NCI-H345 treated with DMSO at 0.1 percent for 48 hours (cell line): ENCODE results near the gene KLHDC8A.

Source experiments
- DNase-seq: peaks from one replicate; lab custom pipeline; 2025; ENCODE audit not compliant: unreplicated experiment; lab: John Stamatoyannopoulos, UW

Gene KLHDC8A

DNA sequence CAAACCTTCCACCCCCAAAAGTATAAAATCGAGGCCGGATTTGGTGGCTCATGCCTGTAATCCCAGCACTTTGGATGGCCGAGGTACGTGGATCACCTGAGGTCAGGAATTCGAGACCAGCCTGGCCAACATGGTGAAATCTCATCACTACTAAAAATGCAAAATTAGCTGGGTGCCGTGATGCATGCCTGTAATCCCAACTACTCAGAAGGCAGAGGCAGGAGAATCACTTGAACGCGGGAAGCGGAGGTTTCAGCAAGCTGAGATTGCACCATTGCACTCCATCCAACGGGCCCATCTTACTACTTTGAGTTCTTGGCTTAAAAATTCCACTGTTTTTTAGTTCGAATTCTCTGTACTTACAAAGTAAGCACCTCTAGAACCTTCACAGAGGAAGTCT, 11.0 kb downstream of the KLHDC8A start:
- DNase-seq = no peak

DNA sequence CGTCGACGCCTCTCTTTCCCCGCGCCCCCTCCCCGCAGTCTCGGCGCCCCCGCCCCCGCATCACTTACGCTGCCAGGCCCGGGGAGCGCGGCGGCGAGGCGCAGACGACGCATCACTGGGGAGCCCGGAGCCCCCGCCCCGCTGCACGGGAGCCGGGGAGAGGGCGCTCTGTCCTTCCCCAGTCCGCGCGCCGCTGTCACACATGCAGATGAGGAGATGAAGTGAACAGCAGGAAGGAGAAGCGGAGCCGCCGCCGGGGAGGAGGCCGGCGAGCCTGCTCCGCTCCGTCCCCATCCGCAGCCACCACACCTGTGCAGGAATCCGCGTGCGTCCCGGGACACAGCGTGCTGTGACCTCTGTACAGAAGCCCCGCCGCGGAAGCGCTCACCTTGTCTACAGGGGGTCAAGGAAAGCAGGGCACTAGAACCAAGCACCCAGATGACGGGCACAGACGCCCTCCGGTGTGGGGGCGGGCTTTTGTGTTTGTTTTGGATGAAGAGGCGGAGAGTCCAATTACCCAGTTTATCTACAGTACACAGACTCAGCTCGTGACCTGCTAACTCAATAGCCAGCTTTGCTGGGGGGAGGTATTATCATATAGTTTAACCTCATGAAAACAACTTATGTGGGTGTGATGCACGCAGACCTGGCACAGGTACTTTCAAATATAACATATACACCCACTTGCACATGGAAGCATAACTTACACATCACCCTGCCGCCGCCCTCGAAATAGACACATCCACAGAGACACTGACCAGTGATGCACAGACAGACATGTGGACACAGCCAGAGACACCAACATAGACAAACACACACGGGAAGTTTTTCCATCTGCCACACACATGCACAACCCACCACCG, 12.4 kb downstream of the KLHDC8A start:
- DNase-seq = no peak

DNA sequence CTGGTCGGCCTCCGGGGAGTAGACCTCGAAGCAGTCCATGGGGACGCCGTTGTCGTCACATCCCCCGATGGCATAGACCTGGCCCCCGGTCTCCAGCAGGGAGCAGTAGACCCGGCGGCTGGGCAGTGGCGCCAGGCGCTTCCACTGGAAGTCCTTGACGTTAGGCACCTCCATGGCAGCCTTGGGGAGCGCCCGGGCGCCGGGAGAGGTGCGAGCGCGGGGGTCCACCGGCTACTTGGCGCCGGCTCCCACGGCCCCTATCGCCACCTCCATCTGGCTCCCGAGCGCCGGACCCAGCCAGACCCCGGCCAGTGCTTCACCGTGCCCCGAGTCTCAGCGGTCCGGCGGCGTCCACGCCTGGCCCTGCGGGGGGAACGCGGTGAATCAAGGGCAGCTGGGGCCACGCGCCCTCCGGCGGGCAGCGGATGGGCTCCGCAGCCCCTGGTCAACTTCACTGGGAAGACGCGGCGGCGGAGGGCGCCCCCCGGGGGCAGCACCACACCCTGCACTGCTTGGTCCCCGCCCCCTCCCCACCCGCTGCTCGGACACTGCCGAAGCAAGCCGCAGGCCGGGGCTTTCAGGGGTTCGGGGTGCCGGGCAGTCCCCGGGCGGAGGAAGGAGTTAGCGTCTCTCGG, 13.2 kb downstream of the KLHDC8A start:
- no peak for DNase-seq

DNA sequence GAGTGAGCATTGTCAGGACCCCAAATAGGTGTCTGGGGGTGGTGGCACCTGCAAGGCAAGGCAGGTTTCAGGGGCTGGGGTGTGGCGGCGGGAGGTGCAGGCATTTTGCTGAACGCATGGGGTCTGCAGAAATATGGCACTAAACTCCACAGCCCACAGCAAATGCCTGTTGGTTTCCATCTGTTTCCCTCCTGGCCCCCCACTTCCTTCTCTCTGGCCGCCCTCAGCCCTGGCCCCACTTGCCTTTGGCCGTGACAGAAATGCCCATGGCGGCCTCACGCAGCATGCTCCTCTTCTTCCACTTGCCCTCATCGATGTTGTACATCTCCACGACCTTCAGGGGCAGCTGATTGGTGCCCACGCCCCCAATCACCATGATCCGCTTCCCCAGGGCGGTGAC, 13.7 kb downstream of the KLHDC8A start:
- DNase-seq = no peak

DNA sequence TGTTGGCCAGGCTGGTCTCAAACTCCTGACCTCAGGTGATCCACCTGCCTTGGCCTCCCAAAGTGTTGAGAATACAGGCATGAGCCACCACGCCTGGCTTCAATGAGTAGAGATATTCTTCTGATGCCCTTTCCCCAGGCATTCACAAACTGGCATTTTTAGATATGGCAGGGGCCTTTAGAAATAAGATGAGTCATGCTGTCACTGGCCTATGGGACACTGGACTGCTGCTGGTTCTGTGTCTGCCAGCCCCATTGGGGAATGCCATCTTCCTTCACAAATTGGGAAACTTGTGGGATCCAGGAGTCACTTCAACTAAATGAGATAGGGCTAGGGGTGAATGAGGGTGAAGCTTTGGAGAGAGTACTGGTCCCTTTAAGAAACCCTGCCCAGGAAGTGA, 16.0 kb downstream of the KLHDC8A start:
- no peak for DNase-seq

DNA sequence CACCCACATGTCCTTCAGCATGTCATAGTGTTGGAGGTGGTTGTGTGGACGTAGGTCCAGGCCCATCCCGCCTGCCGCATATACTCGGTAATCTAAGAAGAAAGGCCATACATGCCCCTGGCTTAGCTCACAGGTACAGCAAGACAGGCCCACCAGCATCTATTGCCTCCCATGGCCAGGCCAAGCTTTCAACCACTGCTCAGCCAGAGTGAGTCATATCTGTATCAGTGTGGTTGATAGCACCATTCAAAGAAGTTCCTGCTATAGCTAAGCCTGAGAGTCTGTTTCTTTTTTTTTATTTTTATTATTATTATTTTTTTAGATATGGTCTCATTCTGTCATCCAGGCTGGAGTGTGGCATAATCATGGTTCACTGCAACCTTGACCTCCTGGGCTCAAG, 17.0 kb downstream of the KLHDC8A start:
- DNase-seq = no peak

DNA sequence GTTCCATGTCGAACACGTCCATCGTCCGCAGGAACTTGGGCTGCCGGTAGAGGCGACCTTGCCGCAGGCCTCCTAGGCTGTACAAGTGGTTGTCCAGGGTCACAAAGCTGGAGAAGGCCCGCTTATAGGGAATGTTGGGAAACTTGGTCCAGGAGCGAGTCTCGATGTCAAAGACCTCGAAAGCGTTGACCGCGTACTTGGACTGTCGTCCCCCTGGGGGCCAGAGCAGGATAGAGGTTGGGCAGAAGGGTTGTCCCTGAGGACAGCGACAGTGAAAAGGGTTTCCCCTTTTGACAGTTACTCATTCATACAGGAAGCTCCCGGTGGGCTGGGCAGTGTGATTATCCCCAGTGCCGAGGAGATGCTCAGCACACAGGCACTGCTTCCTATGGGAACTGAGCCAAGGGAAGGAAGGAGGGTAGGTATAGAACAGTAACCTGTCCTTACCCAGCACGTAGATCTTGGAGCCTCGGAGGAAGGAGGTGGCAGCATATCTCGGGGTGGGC, 17.5 kb downstream of the KLHDC8A start:
- no peak for DNase-seq

DNA sequence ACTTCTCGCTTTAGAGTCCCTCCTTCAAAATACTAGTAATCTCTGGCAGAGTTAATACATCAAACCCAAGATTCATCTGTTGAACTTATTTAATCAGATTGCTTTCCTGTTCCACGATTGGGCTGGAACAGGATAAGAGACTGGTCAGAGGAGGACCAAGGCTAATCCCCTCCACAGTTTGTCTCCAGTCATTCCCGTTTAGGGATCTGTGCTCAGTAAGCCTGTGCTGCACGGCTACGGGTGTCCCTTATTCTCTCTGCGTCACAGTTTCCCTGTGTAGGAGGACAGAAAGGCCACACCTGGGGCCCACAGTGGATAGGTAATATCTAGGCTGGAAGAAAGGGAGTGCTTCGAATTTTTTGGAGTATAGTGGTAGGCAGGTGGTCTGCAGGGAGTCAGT, 18.7 kb downstream of the KLHDC8A start:
- no peak for DNase-seq

DNA sequence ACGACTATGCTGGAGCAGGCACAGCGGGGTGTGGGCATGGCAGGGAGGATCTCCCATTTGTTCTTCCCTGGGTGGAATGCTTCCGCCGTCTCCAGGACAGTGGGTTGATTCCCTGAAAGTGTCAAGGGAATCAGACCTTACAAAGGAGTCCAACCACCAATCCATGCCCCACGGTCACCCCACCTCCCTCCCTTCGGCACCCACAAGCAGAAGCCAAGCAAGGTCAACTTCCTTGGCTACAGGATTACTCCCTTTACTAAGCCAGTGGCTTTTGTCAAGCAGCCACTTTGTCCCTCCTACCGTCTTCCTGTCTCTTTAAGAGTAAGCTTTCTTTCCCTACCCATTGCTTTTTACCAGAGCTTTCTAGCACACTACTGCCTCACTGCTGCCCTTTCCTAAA, 19.2 kb downstream of the KLHDC8A start:
- no peak for DNase-seq

DNA sequence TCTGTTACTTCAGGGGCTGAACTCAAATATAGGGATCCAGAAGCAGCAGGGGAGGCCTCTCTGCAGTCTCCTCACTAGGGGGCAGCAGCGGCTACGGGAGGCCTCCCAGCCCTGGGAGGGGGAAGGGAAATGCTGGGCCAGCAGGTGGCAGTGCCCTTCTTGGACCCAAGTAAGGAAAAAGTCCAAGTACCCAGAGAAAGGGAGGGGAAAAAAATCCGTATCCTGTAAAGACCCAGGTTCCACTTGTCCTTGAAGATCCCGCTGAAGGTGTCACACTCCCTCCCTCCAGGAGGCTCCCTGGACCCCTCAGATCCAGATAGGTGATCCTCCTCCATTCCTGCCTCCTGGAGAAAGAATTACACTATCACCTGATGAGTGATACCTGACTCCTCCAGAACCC, 21.0 kb downstream of the KLHDC8A start:
- DNase-seq = peak; percentile 59

DNA sequence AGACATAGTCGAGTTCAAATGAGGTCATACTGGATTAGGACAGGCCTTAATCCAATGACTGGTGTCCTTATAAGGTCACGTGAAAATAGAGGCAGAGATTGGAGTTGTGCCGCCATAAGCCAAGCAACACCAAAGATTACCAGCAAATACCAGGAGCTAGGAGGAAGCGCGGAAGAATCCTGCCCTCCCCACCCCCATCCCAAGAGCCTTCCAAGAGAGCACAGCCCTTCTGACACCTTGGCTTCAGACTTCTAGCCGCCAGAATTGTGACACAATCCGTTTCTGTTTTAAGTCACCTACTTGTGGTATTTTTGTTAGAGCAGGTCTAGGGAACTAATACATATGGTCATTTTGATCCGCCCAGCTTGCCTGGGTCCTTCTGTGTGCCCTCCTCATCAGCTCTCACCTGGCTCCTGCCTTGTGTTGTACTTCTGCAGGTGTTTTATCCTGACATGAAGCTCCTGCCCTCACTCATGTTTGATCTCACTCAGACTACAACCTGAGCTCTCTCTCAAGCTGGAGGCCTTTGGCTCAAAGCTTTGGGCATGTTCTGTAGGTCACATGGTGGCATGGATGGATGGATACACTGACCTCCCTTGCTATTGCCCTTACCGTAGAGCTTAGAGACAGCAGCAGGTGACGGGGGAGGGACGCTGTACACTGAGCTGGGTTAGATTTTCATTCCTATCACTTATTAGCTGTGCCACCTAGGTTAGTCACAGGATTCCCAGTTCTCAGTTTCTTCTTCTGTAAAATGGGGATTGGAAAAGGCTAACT, 24.5 kb downstream of the KLHDC8A start:
- DNase-seq = no peak

DNA sequence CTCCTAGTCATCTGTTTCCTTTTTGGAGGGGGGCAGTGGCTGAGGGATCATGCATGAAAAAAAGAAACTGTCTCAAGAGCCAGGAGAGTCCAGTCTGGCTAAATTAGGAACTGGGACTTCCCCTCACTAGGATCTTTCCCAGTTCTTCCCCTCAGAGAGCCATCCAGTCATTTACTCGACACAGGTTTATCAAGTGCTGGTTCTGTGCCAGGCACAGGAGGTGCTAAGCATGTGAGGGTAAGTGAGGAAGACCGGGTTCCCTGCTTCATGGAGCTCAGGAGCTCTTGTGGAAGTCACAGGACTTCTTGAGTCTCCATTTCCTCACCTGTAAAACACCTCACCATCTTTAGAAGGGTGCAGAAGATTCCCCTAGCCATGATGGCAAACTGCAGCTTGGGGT, 26.6 kb downstream of the KLHDC8A start:
- DNase-seq = no peak

DNA sequence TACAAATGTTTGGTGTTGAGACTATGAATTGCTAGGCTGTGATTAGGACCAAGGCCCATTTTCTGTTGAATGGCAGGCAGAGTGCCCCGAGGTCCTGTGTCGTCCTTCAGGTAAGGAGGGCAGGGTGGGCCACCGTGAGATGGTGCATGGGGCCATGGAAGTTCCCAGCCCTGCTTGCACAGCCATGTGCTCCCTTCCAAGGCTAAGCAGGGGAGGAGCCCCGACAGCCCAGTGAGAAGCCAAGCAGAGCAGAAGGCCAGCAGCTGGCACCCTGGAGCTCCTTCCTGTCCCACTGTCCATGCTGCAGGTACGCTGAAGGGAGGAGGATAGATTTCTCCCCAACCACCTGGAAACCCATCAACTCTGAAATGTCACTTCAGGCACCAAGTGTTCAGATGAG, 27.0 kb downstream of the KLHDC8A start:
- no peak for DNase-seq

DNA sequence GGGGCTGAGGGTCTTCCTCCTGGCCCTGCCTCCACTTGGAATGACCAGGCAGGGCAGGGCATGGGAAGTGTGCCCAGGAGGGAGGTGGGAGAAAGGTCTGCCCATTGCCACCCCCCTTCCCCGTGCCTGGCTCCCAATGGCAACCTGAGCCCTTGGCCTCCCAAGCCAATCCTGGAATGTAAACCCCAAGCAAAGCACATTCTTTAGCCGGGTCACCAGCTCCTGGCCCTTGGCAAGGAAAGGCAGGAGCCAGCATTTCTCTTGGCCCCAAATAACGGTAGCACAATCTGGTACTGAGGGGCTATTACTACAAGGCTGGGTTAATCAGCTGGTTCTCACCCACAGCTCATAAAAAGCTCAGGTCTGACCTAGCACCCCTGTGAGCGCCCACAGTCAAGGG, 28.2 kb downstream of the KLHDC8A start:
- no peak for DNase-seq

DNA sequence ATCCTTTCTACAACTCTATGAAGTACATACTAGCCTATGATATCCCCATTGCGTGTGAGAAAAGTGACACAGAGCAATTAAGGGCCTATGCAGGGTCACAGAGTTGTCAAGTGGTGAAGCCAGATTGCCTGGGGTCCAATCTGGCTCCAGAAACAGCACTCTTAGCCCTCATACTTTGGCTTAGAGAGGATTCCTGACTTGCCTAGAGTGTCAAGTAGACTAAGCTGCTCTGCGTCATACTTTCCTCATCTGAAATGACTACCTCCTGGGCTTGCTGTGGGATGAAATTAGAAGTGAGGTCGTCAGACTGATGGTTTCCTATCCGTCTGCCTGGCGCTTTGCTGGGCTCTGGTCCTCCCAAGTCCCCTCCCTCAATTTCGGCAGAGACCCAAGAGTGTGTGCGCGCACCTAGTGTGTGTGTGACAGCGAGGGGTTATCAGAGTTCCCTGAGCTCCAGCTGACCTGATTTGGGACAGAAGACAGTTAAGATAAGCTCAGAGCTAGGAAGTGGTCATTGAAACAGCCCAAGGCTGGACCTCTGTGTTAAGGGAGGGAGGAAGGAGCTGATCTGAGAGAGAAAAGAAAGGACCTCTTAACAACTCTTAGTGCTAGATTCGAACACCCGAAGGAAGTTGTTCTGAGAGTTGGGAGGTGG, 29.8 kb downstream of the KLHDC8A start:
- no peak for DNase-seq

DNA sequence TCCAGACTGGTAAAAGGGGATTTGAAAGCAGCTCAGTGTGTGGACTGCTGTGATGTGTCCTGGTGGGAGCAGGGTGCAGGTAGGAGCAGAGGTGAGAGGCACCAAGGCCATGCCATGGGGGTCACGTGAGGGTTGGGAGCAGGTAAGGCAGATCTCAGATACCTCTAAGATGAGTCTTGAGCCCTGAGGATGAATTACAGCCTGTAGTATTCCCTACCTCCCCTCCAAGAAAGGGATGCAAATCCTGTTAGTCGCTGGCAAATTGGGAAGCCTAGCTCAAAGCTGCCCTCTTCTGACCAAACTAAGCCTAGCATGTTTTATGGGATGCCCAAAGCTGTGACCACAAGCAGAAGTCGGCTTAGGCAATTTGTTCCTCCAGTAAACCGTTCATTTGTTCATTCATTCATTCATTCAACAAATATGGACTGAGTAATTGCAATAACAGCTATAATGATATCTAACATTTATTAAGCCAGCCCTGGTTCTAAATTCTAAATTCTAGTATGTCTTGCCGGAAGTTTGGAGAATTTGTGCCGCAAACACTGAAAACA, 31.3 kb downstream of the KLHDC8A start:
- peak; percentile 53 for DNase-seq

DNA sequence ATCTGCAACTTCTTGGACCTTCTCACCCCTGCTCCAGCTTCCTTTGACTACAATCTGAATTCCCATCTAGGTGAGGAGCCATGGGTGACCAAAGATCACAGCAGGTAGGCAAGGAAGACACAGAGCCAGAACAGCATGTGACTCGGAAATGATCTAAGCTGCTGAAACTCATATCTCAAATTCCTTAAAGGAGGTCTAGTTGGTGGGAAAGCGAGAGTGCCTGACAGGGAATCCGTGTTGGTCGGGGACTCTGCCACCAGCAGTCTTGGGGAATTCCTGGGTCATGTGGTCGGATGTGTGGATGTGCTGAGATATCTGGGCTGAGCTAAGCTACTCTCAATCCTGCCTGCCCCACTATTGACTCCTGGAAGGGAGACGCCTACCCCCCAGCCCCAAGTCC, 31.9 kb downstream of the KLHDC8A start:
- DNase-seq = no peak

DNA sequence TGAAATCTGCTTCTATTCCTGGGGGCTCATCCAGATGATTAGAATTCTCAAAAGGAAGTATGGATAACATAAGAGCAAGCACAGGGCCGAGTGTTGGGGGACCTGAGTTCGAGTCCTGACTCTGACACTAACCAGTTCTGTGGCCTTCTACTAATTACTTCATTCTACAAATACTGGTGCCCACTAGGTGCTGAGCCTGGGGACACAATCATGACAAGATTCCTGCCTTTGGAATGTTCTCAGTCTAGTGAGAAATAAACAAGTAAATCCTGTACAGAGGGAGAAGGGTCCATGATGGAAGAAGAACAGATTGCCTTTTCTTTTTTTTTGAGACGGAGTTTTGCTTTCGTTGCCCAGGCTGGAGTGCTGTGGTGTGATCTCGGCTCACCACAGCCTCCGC, 32.9 kb downstream of the KLHDC8A start:
- DNase-seq = no peak

DNA sequence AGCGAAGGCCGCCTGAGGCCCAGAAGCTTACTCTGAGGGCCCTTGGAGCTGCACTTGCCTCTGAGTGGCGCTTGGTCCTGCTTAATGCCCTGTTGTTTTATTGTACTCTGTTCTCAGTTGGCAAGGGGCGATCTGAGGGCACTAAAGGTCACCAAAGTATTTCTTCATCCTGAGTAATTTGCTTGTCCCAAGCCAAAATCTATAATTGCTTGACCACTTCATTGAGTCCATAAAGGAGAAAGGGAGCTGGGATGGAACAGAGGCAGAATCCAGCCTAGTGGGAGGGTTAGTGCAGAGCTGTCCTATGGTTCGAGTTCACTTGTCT, 34.8 kb downstream of the KLHDC8A start:
- no peak for DNase-seq

DNA sequence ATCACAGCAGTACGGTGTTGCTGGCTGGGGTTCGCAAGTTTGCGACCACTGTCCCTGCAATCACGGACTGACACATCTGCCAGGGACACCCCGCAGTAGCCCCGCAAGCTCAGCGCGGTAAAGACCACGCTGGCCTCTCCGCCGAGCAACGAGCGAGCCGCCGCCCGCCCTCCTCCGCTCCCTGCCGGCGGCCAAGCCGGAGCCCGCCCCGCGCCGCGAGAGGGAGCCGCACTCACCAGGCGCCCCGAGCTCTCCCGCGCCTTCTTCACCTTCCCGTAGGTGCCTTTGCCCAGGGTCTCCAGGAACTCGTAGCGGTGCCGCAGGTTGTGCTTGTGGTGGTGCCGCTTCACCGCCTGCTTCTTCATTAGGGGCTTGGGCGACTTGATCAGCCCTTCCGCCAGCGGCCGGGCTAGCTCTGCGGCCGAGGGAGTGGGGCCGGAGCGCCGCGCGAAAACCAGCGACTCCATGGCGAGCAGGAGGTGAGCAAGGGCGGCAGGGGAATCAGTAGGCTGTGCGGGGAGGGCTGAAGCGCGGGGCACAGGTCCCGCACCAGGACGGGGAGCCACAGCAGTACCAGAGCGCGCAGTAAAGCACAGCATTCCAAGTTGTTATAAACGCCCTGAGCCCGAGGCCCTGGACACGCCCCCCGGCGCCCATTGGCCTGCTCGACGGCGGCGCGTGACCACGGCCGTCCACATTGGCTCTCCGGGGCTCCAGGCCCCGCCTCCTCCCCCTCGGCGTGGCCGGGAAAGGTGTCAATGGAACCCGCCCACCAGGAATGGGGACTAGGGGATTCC, 35.4 kb downstream of the KLHDC8A start, which contains the start of gene NUAK2:
TSS of gene NUAK2 (minus strand) at position 584 of the 797 bp plus-strand sequence. CDS start at position 467, 117 bp downstream.
- DNase-seq = peak; percentile 90
